Activated naive CD4-positive, alpha-beta T cell treated with anti-CD3 and anti-CD28 coated beads, Interleukin-2, amount 50 U/mL, for 16 hours (primary cell): Measurements from ENCODE around the gene LILRB3.
A peak's percentile ranks its signal among the peaks of the same experiment; 100 is the strongest.
"Not testable (repeated sequence)": the region's sequence is repeated elsewhere in the genome, so short reads cannot be mapped to it uniquely, and the experiment has no call there.

Source experiments
- DNase-seq: peaks from one replicate; pipeline ENCODE4 v3.0.0-alpha.2; 2020

Gene LILRB3

GRCh38 chr19:54242234-54242633 is 19.4 kb upstream of the LILRB3 start:
- DNase-seq = not testable (repeated sequence)

GRCh38 chr19:54240372-54241336 is 17.8 kb upstream of the LILRB3 start:
- DNase-seq = not testable (repeated sequence)

GRCh38 chr19:54239491-54240371 is 16.9 kb upstream of the LILRB3 start:
- DNase-seq = not testable (repeated sequence)

GRCh38 chr19:54233941-54234340 is 11.1 kb upstream of the LILRB3 start:
- no peak for DNase-seq

GRCh38 chr19:54231077-54231931 is 8.5 kb upstream of the LILRB3 start:
- DNase-seq = peak; percentile 88

GRCh38 chr19:54230031-54230430 is 7.2 kb upstream of the LILRB3 start:
- DNase-seq = no peak

GRCh38 chr19:54229146-54229545 is 6.3 kb upstream of the LILRB3 start:
- no peak for DNase-seq

- DNase-seq = not testable (repeated sequence)
Measured at GRCh38 chr19:54224619-54225018, 1.8 kb upstream of the LILRB3 start.

GRCh38 chr19:54223937-54224281 is 1.1 kb upstream of the LILRB3 start:
- not testable (repeated sequence) for DNase-seq

- not testable (repeated sequence) for DNase-seq
Measured at GRCh38 chr19:54223277-54223936, 600 bp upstream of the LILRB3 start.

- not testable (repeated sequence) for DNase-seq
Measured at GRCh38 chr19:54221947-54222346, 860 bp downstream of the LILRB3 start.

GRCh38 chr19:54219702-54220101 is 3.1 kb downstream of the LILRB3 start:
- not testable (repeated sequence) for DNase-seq

GRCh38 chr19:54218960-54219661 is 3.7 kb downstream of the LILRB3 start:
- no peak for DNase-seq

GRCh38 chr19:54218259-54218658 is 4.5 kb downstream of the LILRB3 start:
- no peak for DNase-seq

GRCh38 chr19:54217517-54218247 is 5.1 kb downstream of the LILRB3 start:
- not testable (repeated sequence) for DNase-seq

- DNase-seq = no peak
Measured at GRCh38 chr19:54216869-54217268, 5.9 kb downstream of the LILRB3 start.

- DNase-seq = not testable (repeated sequence)
Measured at GRCh38 chr19:54214734-54215133, 8.1 kb downstream of the LILRB3 start.

- DNase-seq = not testable (repeated sequence)
Measured at GRCh38 chr19:54214217-54214616, 8.6 kb downstream of the LILRB3 start.

- no peak for DNase-seq
Measured at GRCh38 chr19:54211235-54211634, 11.6 kb downstream of the LILRB3 start.

- DNase-seq = peak; percentile 20
Measured at GRCh38 chr19:54209811-54210494, 12.9 kb downstream of the LILRB3 start.
